GM12878 (cell line): Measurements from ENCODE around the gene SLC25A20. TPM values are rescaled to one million over a fixed set of nuclear protein-coding genes. Genes with fewer than 3 reads are reported as not detected.

Source experiments
- ATAC-seq: fragments of 200-7000 bp; cut with Tn5 transposase; 3 replicates; pipeline ENCODE4 v1.9.1; 2020; ENCODE audit warnings: mild to moderate bottlenecking, moderate library complexity
- BruUV-seq: library from RNA; stranded (reverse); fragments of 400-500 nt; replicated peaks from 2 replicates; lab custom pipeline; 2021; lab: Mats Ljungman, UMichigan
- CTCF ChIA-PET: fragments of 300-600 bp; sonication (Branson Sonifier 250); formaldehyde crosslinking; extraction: SDS; loops from one replicate; lab custom pipeline; 2021; ENCODE audit warnings: inconsistent platforms; lab: Yijun Ruan, JAX
- POLR2A ChIA-PET: fragments of 350-600 bp; formaldehyde crosslinking; extraction: SDS; loops from one replicate; lab custom pipeline; 2021; ENCODE audit warnings: inconsistent platforms; lab: Charles Lee
- RAD21 ChIA-PET: fragments of 300-600 bp; sonication (Branson Sonifier 250); formaldehyde crosslinking; loops from one replicate; lab custom pipeline; 2023; ENCODE audit warnings: antibody characterized with exemption; ENCODE audit not compliant: unreplicated experiment; lab: Charles Lee
- SMC1A ChIA-PET: fragments of 300-600 bp; sonication (Branson Sonifier 250); formaldehyde crosslinking; loops from one replicate; lab custom pipeline; 2023; ENCODE audit not compliant: unreplicated experiment, uncharacterized antibody; lab: Charles Lee
- DNase-seq: peaks from one replicate; pipeline ENCODE4 v3.0.0-alpha.2; 2011; ENCODE audit warnings: low read depth, low spot score
- FAIRE-seq: peaks from 3 replicates; lab custom pipeline; 2011; peaks lifted over from hg19 to GRCh38; lab: Jason Lieb, UNC
- H2AFZ ChIP-seq: 2 replicates; pipeline ENCODE4 v1.6.0; 2011; ENCODE audit warnings: low read depth, low read length, control low read depth; ENCODE audit not compliant: control insufficient read depth
- H3K27ac ChIP-seq: 2 replicates; pipeline ENCODE4 v1.5.1; 2011; ENCODE audit warnings: control low read depth; ENCODE audit not compliant: control insufficient read depth, insufficient read depth
- H3K27me3 ChIP-seq, 2 experiments: replicated peaks in 1 of 2; 2 replicates each; pipeline versions ENCODE4 v1.6.0 to v1.6.1; 2011; ENCODE audit warnings: low read length in 1 of 2; ENCODE audit not compliant: control insufficient read depth in 2 of 2, insufficient read depth in 2 of 2
- H3K36me3 ChIP-seq, 2 experiments: 2 replicates each; pipeline ENCODE4 v1.5.1; 2011; ENCODE audit warnings: low read length in 1 of 2; ENCODE audit not compliant: control insufficient read depth in 2 of 2, insufficient read depth in 2 of 2
- H3K4me1 ChIP-seq: 2 replicates; pipeline ENCODE4 v1.6.1; 2011; ENCODE audit warnings: mild to moderate bottlenecking, low read length, moderate library complexity, mixed read lengths; ENCODE audit not compliant: control insufficient read depth, insufficient read depth
- H3K4me2 ChIP-seq: 2 replicates; pipeline ENCODE4 v1.6.0; 2011; ENCODE audit warnings: control low read depth; ENCODE audit not compliant: control insufficient read depth, insufficient read depth
- H3K4me3 ChIP-seq: fragments of 200-600 bp; sonication (generic); 2 replicates; pipeline ENCODE4 v1.5.1; 2016
- H3K79me2 ChIP-seq: 2 replicates; pipeline ENCODE4 v1.6.0; 2011; ENCODE audit warnings: low read length; ENCODE audit not compliant: control insufficient read depth, insufficient read depth
- H3K9ac ChIP-seq: 2 replicates; pipeline ENCODE4 v1.8.0; 2011; ENCODE audit warnings: low read length, control low read depth, mixed read lengths; ENCODE audit not compliant: control insufficient read depth, insufficient read depth
- H3K9me3 ChIP-seq: replicated peaks from 3 replicates; pipeline ENCODE4 v1.5.1; 2011; ENCODE audit warnings: mild to moderate bottlenecking, low read length; ENCODE audit not compliant: control insufficient read depth, insufficient read depth
- H4K20me1 ChIP-seq: 2 replicates; pipeline ENCODE4 v1.6.0; 2011; ENCODE audit not compliant: control insufficient read depth, insufficient read depth
- CBFB ChIP-seq: IDR thresholded peaks from 2 replicates; pipeline ENCODE4 v1.6.1; 2016; ENCODE audit warnings: antibody characterized with exemption, low read depth
- EZH2 ChIP-seq: IDR thresholded peaks from 2 replicates; pipeline ENCODE4 v1.6.1; 2012; ENCODE audit warnings: low read depth, mild to moderate bottlenecking, control low read depth, inconsistent platforms, low read length, borderline replicate concordance; ENCODE audit not compliant: control insufficient read depth
- GABPA ChIP-seq: IDR thresholded peaks from 2 replicates; pipeline ENCODE4 v1.6.1; 2014; ENCODE audit warnings: antibody characterized with exemption, low read depth, mild to moderate bottlenecking, inconsistent platforms
- GATAD2B ChIP-seq: fragments of 450-650 bp; conservative IDR thresholded peaks from 2 replicates; pipeline ENCODE4 v1.6.1; 2017; ENCODE audit warnings: low read depth, mild to moderate bottlenecking, moderate library complexity
- HCFC1 ChIP-seq: fragments of 150-350 bp; IDR thresholded peaks from 2 replicates; pipeline ENCODE4 v1.6.1; 2014; ENCODE audit warnings: low read length
- IKZF2 ChIP-seq, 2 experiments: fragments of 450-650 bp; IDR thresholded peaks; 2 replicates each; pipeline ENCODE4 v1.6.1; 2017; ENCODE audit warnings: mild to moderate bottlenecking in 2 of 2, moderate library complexity in 2 of 2
- IRF4 ChIP-seq: IDR thresholded peaks from 2 replicates; pipeline ENCODE4 v1.6.1; 2011; ENCODE audit warnings: low read depth, low read length
- JUNB ChIP-seq: IDR thresholded peaks from 2 replicates; pipeline ENCODE4 v1.6.1; 2016; ENCODE audit warnings: antibody characterized with exemption, mild to moderate bottlenecking
- NR2F1 ChIP-seq: fragments of 450-650 bp; conservative IDR thresholded peaks from 2 replicates; pipeline ENCODE4 v1.6.1; 2017; ENCODE audit warnings: mild to moderate bottlenecking
- PML ChIP-seq: IDR thresholded peaks from 2 replicates; pipeline ENCODE4 v1.6.1; 2012; ENCODE audit warnings: low read length, inconsistent platforms
- POLR2A ChIP-seq: IDR thresholded peaks from 2 replicates; pipeline ENCODE4 v1.6.1; 2011; ENCODE audit warnings: low read depth, mild to moderate bottlenecking, low read length
- PRDM15 ChIP-seq: fragments of 450-650 bp; formaldehyde crosslinking; IDR thresholded peaks from 2 replicates; pipeline ENCODE4 v1.4.0; 2020; ENCODE audit warnings: mild to moderate bottlenecking, moderate library complexity
- SPI1 ChIP-seq: IDR thresholded peaks from 2 replicates; pipeline ENCODE4 v1.6.1; 2011; ENCODE audit warnings: low read depth, mild to moderate bottlenecking, low read length, moderate library complexity, borderline replicate concordance; ENCODE audit not compliant: insufficient read depth
- ZBTB11 ChIP-seq: fragments of 450-650 bp; formaldehyde crosslinking; IDR thresholded peaks from 2 replicates; pipeline ENCODE4 v1.5.0; 2022; ENCODE audit warnings: mild to moderate bottlenecking, missing genetic modification characterization
- ZNF384 ChIP-seq: IDR thresholded peaks from 2 replicates; pipeline ENCODE4 v1.6.1; 2012; ENCODE audit warnings: low read depth, mild to moderate bottlenecking, low read length, improper control_type of control experiment, borderline replicate concordance
- ZZZ3 ChIP-seq: IDR thresholded peaks from 2 replicates; pipeline ENCODE4 v1.6.1; 2011; ENCODE audit warnings: low read depth; ENCODE audit not compliant: control insufficient read depth, insufficient read length
- WGBS: methylation state at CpG from one replicate; pipeline ENCODE4 v1.1.6; 2016; ENCODE audit warnings: low lambda C conversion rate; ENCODE audit not compliant: insufficient replicate concordance, insufficient coverage; ENCODE audit errors: missing lambda C conversion rate; 5-methylcytosine and 5-hydroxymethylcytosine counted together
- in situ Hi-C: fragments of 300-500 bp; cut with MboI; formaldehyde crosslinking; loops from 9 replicates; pipeline ENCODE4 v1.14.3; 2018; ENCODE audit warnings: mixed read lengths
- intact Hi-C: fragments of 100-400 bp; cut with micrococcal nuclease; formaldehyde crosslinking; loops from one replicate; pipeline ENCODE4 v1.14.2; 2022; ENCODE audit not compliant: unreplicated experiment
- polyA plus RNA-seq, 11 experiments: library from polyadenylated mRNA; depleted of rRNA in 4 of 11; unstranded in 6 of 11; stranded (reverse) in 5 of 11; fragments of >200 nt; fragmentation: Nextera tagmentation in 4 of 11; fragmentation: Illumina TruSeq in 1 of 11; extraction: Ambion mirVana in 4 of 11; extraction: Trizol in 1 of 11; gene quantifications; 1 replicate in 1 of 11; 2 replicates in 10 of 11; pipeline versions ENCODE4 v1.2.1 to v1.2.3, GENCODE V29; 2011 to 2016; ENCODE audit warnings: inconsistent platforms in 2 of 11, missing spikeins in 2 of 11, low read depth in 1 of 11
- total RNA-seq, 4 experiments: library from RNA; depleted of rRNA in 3 of 4; stranded (reverse); fragments of >200 nt in 3 of 4; fragmentation: Illumina TruSeq in 1 of 4; extraction: Trizol in 1 of 4; gene quantifications; 2 replicates each; pipeline versions ENCODE4 v1.2.1 to v1.2.3, GENCODE V29; 2013 to 2021

Gene SLC25A20
- total and polyA plus RNA-seq, 10 of the 15 experiments (the other 5 are each of a cell fraction or from before 2014, with no cell fraction given): 12.9 to 38.6 (median 22.1) TPM

GRCh38 chr3:48928679-48929078 is 30.0 kb upstream of the SLC25A20 start:
- FAIRE-seq: no peak

More at GRCh38 chr3:48928679-48929078, 30.0 kb upstream of the SLC25A20 start:
- DNase-seq: no peak
- TF ChIP-seq POLR2A (no peak), ZNF384 (peak; percentile 72), PML (0 out of 2 replicates have a peak, but pooled peaks have one; percentile 44), NR2F1 (0 out of 2 replicates have a peak, but pooled peaks have one; percentile 6), IKZF2 (IDR thresholded peaks at IDR 0.05) (peak in 1 of 2 experiments; percentile 17; a peak in 2 of 4 replicates), IRF4 (peak; percentile 31; the same call in 1 of the 2 replicates), ZBTB11 (no peak), HCFC1 (no peak), GATAD2B (no peak), SPI1 (0 out of 2 replicates have a peak, but pooled peaks have one; percentile 27), GABPA (0 out of 2 replicates have a peak, but pooled peaks have one; percentile 19), CBFB (no peak), ZZZ3 (no peak), EZH2 (no peak), JUNB (peak; percentile 55), PRDM15 (CRISPR knock-in tag) (no peak)
- intact Hi-C loops: no loop called here
- peaks cover 66% of the 10 kb centered on the region for H3K79me2 ChIP-seq
- H3K27me3 ChIP-seq: no peaks in the 10 kb centered on the region
- ChIA-PET POLR2A (interaction anchor here (0.6 to 2.7 kb wide), 5 partner anchors 10 to 189 kb away, joined by 4 to 14 read pairs (median 4); partner anchors contain the start of genes ARIH2, SLC25A20 and WDR6), CTCF (interaction anchor here (0.5 to 4.0 kb wide), 9 partner anchors 8 to 242 kb away, joined by 3 to 18 read pairs (median 4); partner anchors contain the start of genes ARIH2 and NCKIPSD), SMC1A (interaction anchor here (1.0 to 5.3 kb wide), 7 partner anchors 10 to 109 kb away, joined by 3 to 23 read pairs (median 5); partner anchors contain the start of gene ARIH2), RAD21 (interaction anchor here (1.0 to 2.9 kb wide), 2 partner anchors 9 to 31 kb away, joined by 3 to 15 read pairs; partner anchors contain the start of gene ARIH2)
- no peaks in the 10 kb centered on the region; the same call in none of the 2 replicates for H4K20me1 ChIP-seq
- H3K9ac ChIP-seq: no peak overlapping the region; the same call in 1 of the 2 replicates
- H2AFZ ChIP-seq: no peak overlapping the region
- H3K4me2 ChIP-seq: peak overlapping the region; percentile 67
- 0% methylated on average over 1 of the region's 1 CpG for WGBS
- in situ Hi-C loops: no loop called here
- peak; percentile 41 for ATAC-seq
- H3K9me3 ChIP-seq: no peaks in the 10 kb centered on the region
- H3K36me3 ChIP-seq: peaks cover 3 to 25% of the 10 kb centered on the region in 2 experiments
- H3K4me1 ChIP-seq: peaks cover 30% of the 10 kb centered on the region
- H3K4me3 ChIP-seq: 0 out of 2 replicates have a peak overlapping the region, but pooled peaks have one; percentile 14
- no peak overlapping the region; the same call in 1 of the 2 replicates for H3K27ac ChIP-seq
- BruUV-seq: no TSS peak
